ENCODE measurements around the gene TBL1Y. TPM values are rescaled to one million over a fixed set of nuclear protein-coding genes. Genes with fewer than 3 reads are reported as not detected.

Gene TBL1Y
- total and polyA plus RNA-seq, 2 of the 13 experiments (the other 11 are each of a cell fraction or from before 2014, with no cell fraction given) = 0.37 to 1.4 TPM

DNA sequence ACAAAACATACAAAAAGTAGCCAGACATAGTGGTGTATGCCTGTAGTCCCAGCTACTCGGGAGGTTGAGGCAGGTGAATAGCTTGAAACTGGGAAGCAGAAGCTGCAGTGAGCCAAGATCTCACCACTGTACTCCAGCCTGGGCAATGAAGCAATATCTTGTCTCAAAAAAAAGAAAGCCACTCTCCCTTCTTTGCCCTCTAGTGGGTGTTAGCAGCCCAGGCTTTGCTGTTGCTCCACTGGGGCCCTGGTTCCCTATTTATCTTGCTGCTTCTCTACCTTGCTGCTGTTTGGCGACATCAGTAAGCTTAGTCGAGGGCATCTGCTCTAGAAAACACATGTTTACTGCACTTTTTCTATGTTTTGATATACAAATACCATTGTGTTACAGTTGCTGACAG is 189.2 kb downstream of the TBL1Y start:
- POLR2A ChIA-PET = no interaction called here
- ATAC-seq = peak; percentile 65

More for the DNA sequence above, 189.2 kb downstream of the TBL1Y start:
- no peaks in the 10 kb centered on the region for H4K20me1 ChIP-seq (ENCODE audit: insufficient read depth, low read length)
- no peaks in the 10 kb centered on the region for H3K27me3 ChIP-seq (ENCODE audit: control insufficient read depth in 1 of 2, insufficient read depth in 2 of 2, low read length in 2 of 2)
- no peak overlapping the region for H3K27ac ChIP-seq (ENCODE audit: extremely low read length, insufficient read depth, low read length)
- in situ Hi-C loops (cut with HindIII; ENCODE audit: extremely low pct_ligation_motif_present, low pct_unique_long_range_greater_than_20kb) (no loop called here), intact Hi-C loops (cut with micrococcal nuclease; ENCODE audit: unreplicated experiment) (no loop called here)
- CTCF ChIA-PET (ENCODE audit: low intra/inter-chr PET ratio, low total read pairs) = no interaction called here
- no peak for TF ChIP-seq ZNF124 (CRISPR knock-in tag; IDR thresholded peaks at IDR 0.05)
- TF ChIP-seq ZBTB42 (CRISPR knock-in tag; IDR thresholded peaks at IDR 0.05) = no peak
- TF ChIP-seq, protein P1, sequence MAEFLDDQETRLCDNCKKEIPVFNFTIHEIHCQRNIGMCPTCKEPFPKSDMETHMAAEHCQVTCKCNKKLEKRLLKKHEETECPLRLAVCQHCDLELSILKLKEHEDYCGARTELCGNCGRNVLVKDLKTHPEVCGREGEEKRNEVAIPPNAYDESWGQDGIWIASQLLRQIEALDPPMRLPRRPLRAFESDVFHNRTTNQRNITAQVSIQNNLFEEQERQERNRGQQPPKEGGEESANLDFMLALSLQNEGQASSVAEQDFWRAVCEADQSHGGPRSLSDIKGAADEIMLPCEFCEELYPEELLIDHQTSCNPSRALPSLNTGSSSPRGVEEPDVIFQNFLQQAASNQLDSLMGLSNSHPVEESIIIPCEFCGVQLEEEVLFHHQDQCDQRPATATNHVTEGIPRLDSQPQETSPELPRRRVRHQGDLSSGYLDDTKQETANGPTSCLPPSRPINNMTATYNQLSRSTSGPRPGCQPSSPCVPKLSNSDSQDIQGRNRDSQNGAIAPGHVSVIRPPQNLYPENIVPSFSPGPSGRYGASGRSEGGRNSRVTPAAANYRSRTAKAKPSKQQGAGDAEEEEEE (CRISPR knock-in tag; IDR thresholded peaks at IDR 0.05; ENCODE audit: borderline replicate concordance) = no peak
- no peak for TF ChIP-seq KLF12 (CRISPR knock-in tag; IDR thresholded peaks at IDR 0.05; ENCODE audit: borderline replicate concordance)
- no peak for TF ChIP-seq ZNF768 (CRISPR knock-in tag; IDR thresholded peaks at IDR 0.05)
- TF ChIP-seq, protein P2, sequence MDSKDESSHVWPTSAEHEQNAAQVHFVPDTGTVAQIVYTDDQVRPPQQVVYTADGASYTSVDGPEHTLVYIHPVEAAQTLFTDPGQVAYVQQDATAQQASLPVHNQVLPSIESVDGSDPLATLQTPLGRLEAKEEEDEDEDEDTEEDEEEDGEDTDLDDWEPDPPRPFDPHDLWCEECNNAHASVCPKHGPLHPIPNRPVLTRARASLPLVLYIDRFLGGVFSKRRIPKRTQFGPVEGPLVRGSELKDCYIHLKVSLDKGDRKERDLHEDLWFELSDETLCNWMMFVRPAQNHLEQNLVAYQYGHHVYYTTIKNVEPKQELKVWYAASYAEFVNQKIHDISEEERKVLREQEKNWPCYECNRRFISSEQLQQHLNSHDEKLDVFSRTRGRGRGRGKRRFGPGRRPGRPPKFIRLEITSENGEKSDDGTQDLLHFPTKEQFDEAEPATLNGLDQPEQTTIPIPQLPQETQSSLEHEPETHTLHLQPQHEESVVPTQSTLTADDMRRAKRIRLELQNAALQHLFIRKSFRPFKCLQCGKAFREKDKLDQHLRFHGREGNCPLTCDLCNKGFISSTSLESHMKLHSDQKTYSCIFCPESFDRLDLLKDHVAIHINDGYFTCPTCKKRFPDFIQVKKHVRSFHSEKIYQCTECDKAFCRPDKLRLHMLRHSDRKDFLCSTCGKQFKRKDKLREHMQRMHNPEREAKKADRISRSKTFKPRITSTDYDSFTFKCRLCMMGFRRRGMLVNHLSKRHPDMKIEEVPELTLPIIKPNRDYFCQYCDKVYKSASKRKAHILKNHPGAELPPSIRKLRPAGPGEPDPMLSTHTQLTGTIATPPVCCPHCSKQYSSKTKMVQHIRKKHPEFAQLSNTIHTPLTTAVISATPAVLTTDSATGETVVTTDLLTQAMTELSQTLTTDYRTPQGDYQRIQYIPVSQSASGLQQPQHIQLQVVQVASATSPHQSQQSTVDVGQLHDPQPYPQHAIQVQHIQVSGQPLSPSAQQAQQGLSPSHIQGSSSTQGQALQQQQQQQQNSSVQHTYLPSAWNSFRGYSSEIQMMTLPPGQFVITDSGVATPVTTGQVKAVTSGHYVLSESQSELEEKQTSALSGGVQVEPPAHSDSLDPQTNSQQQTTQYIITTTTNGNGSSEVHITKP (CRISPR knock-in tag; IDR thresholded peaks at IDR 0.05; ENCODE audit: low read depth) = no peak
- TF ChIP-seq, protein P3, sequence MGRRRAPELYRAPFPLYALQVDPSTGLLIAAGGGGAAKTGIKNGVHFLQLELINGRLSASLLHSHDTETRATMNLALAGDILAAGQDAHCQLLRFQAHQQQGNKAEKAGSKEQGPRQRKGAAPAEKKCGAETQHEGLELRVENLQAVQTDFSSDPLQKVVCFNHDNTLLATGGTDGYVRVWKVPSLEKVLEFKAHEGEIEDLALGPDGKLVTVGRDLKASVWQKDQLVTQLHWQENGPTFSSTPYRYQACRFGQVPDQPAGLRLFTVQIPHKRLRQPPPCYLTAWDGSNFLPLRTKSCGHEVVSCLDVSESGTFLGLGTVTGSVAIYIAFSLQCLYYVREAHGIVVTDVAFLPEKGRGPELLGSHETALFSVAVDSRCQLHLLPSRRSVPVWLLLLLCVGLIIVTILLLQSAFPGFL (CRISPR knock-in tag; IDR thresholded peaks at IDR 0.05) = no peak
- TF ChIP-seq ZNF33A (CRISPR knock-in tag; IDR thresholded peaks at IDR 0.05; ENCODE audit: borderline replicate concordance) = no peak
- no peak for TF ChIP-seq PAWR (CRISPR knock-in tag; IDR thresholded peaks at IDR 0.05; ENCODE audit: borderline replicate concordance)
- TF ChIP-seq, protein P4, sequence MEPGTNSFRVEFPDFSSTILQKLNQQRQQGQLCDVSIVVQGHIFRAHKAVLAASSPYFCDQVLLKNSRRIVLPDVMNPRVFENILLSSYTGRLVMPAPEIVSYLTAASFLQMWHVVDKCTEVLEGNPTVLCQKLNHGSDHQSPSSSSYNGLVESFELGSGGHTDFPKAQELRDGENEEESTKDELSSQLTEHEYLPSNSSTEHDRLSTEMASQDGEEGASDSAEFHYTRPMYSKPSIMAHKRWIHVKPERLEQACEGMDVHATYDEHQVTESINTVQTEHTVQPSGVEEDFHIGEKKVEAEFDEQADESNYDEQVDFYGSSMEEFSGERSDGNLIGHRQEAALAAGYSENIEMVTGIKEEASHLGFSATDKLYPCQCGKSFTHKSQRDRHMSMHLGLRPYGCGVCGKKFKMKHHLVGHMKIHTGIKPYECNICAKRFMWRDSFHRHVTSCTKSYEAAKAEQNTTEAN (CRISPR knock-in tag; conservative IDR thresholded peaks at IDR 0.05) = no peak
- no peak for TF ChIP-seq ZFAT (CRISPR knock-in tag; conservative IDR thresholded peaks at IDR 0.05)
- TF ChIP-seq ZNF556 (CRISPR knock-in tag; IDR thresholded peaks at IDR 0.05; ENCODE audit: borderline replicate concordance) = no peak
- TF ChIP-seq ETV5 (CRISPR knock-in tag; IDR thresholded peaks at IDR 0.05; ENCODE audit: borderline replicate concordance) = no peak
- TF ChIP-seq, protein P5, sequence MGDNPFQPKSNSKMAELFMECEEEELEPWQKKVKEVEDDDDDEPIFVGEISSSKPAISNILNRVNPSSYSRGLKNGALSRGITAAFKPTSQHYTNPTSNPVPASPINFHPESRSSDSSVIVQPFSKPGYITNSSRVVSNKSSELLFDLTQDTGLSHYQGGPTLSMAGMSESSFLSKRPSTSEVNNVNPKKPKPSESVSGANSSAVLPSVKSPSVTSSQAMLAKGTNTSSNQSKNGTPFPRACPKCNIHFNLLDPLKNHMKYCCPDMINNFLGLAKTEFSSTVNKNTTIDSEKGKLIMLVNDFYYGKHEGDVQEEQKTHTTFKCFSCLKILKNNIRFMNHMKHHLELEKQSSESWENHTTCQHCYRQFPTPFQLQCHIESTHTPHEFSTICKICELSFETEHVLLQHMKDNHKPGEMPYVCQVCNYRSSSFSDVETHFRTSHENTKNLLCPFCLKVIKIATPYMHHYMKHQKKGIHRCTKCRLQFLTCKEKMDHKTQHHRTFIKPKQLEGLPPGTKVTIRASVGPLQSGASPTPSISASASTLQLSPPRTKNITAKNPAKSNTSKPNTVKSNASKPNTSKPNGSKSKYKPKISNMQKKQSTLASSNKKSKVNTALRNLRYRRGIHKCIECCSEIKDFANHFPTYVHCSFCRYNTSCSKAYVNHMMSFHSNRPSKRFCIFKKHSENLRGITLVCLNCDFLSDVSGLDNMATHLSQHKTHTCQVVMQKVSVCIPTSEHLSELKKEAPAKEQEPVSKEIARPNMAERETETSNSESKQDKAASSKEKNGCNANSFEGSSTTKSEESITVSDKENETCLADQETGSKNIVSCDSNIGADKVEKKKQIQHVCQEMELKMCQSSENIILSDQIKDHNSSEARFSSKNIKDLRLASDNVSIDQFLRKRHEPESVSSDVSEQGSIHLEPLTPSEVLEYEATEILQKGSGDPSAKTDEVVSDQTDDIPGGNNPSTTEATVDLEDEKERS (CRISPR knock-in tag; IDR thresholded peaks at IDR 0.05) = no peak
- DNase-seq (ENCODE audit: low spot score) (no peak), FAIRE-seq (no peak)
- H3K9me3 ChIP-seq (ENCODE audit: low read length) = no peaks in the 10 kb centered on the region
- no peak overlapping the region for H3K9ac ChIP-seq (ENCODE audit: insufficient read depth, low read depth, low read length)
- H2AFZ ChIP-seq (ENCODE audit: low read length) = no peak overlapping the region
- H3K36me3 ChIP-seq (replicated peaks in 1 of 2; ENCODE audit: control insufficient read depth in 1 of 2, insufficient read depth in 2 of 2, low read length in 2 of 2) = no peaks in the 10 kb centered on the region
- no TSS peak for BruUV-seq (replicated peaks)
- WGBS (ENCODE audit: low lambda C conversion rate) = 50% methylated on average over 2 of the region's 3 CpGs
- no peaks in the 10 kb centered on the region for H3K4me1 ChIP-seq (ENCODE audit: insufficient read depth, low read length)
- no peak overlapping the region for H3K4me3 ChIP-seq (replicated peaks in 1 of 3; ENCODE audit: insufficient read depth in 1 of 3, low read depth in 2 of 3, low read length in 3 of 3)
- H3K79me2 ChIP-seq (ENCODE audit: insufficient read depth, low read length) = no peaks in the 10 kb centered on the region
- no peak overlapping the region for H3K4me2 ChIP-seq (ENCODE audit: low read depth, low read length)

Measured in HepG2 (cell line).